Endothelial cell of umbilical vein (primary cell): ENCODE results near the gene CAMTA1.

Experiments used
- EZH2 ChIP-seq: IDR thresholded peaks from 2 replicates; pipeline ENCODE4 v1.6.1; 2012; ENCODE audit warnings: borderline replicate concordance, low read depth, mild to moderate bottlenecking, moderate library complexity, low read length, inconsistent platforms; ENCODE audit not compliant: severe bottlenecking
- FOS ChIP-seq: IDR thresholded peaks from 2 replicates; pipeline ENCODE4 v1.6.1; 2011; ENCODE audit warnings: mild to moderate bottlenecking, low read length, moderate library complexity, borderline replicate concordance; ENCODE audit not compliant: insufficient read depth
- GATA2 ChIP-seq: IDR thresholded peaks from 2 replicates; pipeline ENCODE4 v1.7.0; 2011; ENCODE audit warnings: low read depth, mild to moderate bottlenecking, moderate library complexity, mixed read lengths, low read length; ENCODE audit not compliant: insufficient read length, insufficient read depth
- JUN ChIP-seq: IDR thresholded peaks from 2 replicates; pipeline ENCODE4 v1.6.1; 2011; ENCODE audit warnings: borderline replicate concordance, low read depth; ENCODE audit not compliant: insufficient read length, insufficient read depth
- MYC ChIP-seq: IDR thresholded peaks from one replicate; pipeline ENCODE4 v1.6.1; 2011; ENCODE audit warnings: mild to moderate bottlenecking, low read depth, low read length
- POLR2A ChIP-seq: IDR thresholded peaks from 2 replicates; pipeline ENCODE4 v1.6.1; 2012; ENCODE audit warnings: low read depth, mild to moderate bottlenecking, control low read depth, low read length
- POLR2AphosphoS5 ChIP-seq: IDR thresholded peaks from 2 replicates; pipeline ENCODE4 v1.6.1; 2012; ENCODE audit warnings: low read depth, mild to moderate bottlenecking, control low read depth, low read length, moderate library complexity; ENCODE audit not compliant: insufficient read depth
- TF ChIP-seq, protein P1 (sequence below), 2 donors: IDR thresholded peaks; 1 replicate in 1 of 2; 2 replicates in 1 of 2; pipeline ENCODE4 v1.5.1; 2011; ENCODE audit warnings: low read length in 2 of 2, mild to moderate bottlenecking in 2 of 2, moderate library complexity in 2 of 2, control low read depth in 1 of 2, inconsistent platforms in 1 of 2, low read depth in 1 of 2; ENCODE audit not compliant: insufficient read depth in 1 of 2; ENCODE audit errors: extremely low read depth in 1 of 2
- TF ChIP-seq, protein P2 (sequence below): IDR thresholded peaks from 2 replicates; pipeline ENCODE4 v1.6.1; 2011; ENCODE audit not compliant: insufficient read depth, insufficient read length

DNA sequence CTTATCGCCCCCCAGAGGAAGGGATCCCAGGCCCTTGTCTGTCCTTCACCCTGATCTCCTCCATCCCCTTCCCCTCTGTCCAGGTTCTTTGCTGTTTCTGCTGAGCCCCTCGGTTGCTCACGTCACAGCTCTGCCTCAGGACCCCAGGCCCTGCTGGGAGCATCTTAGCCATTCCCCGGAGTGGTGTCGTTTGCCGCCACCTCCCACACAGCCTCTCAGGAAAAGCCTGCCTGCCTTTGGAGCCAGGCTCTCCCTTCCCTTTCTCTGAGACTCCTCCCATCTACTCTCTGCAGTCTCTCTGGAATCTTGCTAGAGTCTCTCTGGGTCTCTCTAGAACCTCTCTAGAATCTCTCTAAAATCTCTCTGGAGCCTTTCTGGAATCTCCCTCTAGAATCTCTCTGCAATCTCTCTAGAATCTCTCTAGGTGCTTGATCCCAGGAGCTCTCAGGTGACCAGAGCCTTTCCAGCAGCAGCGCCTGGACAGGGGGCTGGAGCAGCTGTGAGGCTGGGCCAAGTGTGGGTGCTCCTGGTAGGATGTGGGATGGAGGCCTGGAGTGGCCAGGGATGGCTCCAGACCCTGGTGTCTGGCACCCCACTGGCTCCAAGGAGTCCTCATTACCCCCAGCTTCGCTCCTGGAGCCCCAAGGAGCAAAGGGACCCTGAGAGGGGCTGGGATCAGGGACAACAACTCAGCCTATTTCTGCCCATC, 702.7 kb downstream of the CAMTA1 start:
- TF ChIP-seq, protein P1, sequence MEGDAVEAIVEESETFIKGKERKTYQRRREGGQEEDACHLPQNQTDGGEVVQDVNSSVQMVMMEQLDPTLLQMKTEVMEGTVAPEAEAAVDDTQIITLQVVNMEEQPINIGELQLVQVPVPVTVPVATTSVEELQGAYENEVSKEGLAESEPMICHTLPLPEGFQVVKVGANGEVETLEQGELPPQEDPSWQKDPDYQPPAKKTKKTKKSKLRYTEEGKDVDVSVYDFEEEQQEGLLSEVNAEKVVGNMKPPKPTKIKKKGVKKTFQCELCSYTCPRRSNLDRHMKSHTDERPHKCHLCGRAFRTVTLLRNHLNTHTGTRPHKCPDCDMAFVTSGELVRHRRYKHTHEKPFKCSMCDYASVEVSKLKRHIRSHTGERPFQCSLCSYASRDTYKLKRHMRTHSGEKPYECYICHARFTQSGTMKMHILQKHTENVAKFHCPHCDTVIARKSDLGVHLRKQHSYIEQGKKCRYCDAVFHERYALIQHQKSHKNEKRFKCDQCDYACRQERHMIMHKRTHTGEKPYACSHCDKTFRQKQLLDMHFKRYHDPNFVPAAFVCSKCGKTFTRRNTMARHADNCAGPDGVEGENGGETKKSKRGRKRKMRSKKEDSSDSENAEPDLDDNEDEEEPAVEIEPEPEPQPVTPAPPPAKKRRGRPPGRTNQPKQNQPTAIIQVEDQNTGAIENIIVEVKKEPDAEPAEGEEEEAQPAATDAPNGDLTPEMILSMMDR (IDR thresholded peaks at IDR 0.05; ENCODE audit: extremely low read depth in 1 of 2, insufficient read depth in 1 of 2, low read depth in 1 of 2, low read length in 2 of 2): no peak
- no peak for TF ChIP-seq POLR2A
- no peak for TF ChIP-seq EZH2
- TF ChIP-seq, protein P2, sequence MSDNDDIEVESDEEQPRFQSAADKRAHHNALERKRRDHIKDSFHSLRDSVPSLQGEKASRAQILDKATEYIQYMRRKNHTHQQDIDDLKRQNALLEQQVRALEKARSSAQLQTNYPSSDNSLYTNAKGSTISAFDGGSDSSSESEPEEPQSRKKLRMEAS: no peak
- no peak for TF ChIP-seq GATA2
- TF ChIP-seq MYC: no peak
- TF ChIP-seq JUN: no peak
- no peak for TF ChIP-seq POLR2AphosphoS5
- no peak for TF ChIP-seq FOS
